Measurements from ENCODE around the gene MCOLN1.
"Not testable (repeated sequence)": the region's sequence is repeated elsewhere in the genome, so short reads cannot be mapped to it uniquely, and the experiment has no call there.

The MCOLN1 gene

DNA sequence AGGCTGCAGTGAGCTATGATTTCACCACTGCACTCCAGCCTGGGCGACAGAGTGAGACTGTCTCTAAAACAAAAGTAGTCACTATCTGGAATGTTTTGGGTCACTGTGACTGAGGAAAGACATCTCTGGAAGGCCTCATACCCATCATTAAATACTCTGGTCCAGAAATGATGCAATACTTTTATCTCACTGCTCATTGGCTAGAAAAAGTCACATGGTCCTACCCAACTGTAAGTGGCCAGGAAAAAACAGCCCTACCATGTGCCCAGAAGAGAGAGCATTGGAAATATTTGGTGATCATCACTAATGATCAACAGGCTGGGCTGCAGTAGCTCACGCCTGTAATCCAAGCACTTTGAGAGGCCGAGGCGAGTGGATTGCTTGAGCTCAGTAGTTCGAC, 42.9 kb downstream of the MCOLN1 start:
- H3K4me3 ChIP-seq (ENCODE audit: low read depth, low read length) = no peak overlapping the region
- no peak for TF ChIP-seq CTCF (IDR thresholded peaks at IDR 0.05; ENCODE audit: low read depth, low read length)
- no peak for DNase-seq (ENCODE audit: low read depth, low spot score)
- in situ Hi-C loops (cut with HindIII; ENCODE audit: low sequenced_read_pairs) = no loop called here

GRCh38 chr19:7570761-7571160, 48.3 kb downstream of the MCOLN1 start:
- no peak overlapping the region for H3K4me3 ChIP-seq (ENCODE audit: low read depth, low read length)
- no peak for DNase-seq (ENCODE audit: low read depth, low spot score)
- TF ChIP-seq CTCF (IDR thresholded peaks at IDR 0.05; ENCODE audit: low read depth, low read length) = no peak
- in situ Hi-C loops (cut with HindIII; ENCODE audit: low sequenced_read_pairs) = no loop called here

- DNase-seq (ENCODE audit: low read depth, low spot score) = no peak
- in situ Hi-C loops (cut with HindIII; ENCODE audit: low sequenced_read_pairs) = no loop called here
- H3K4me3 ChIP-seq (ENCODE audit: low read depth, low read length) = no peak overlapping the region
- no peak for TF ChIP-seq CTCF (IDR thresholded peaks at IDR 0.05; ENCODE audit: low read depth, low read length)
These were observed 53.1 kb downstream of the MCOLN1 start for GRCh38 chr19:7575434-7576040.

GRCh38 chr19:7577422-7577821, 55.0 kb downstream of the MCOLN1 start:
- in situ Hi-C loops (cut with HindIII; ENCODE audit: low sequenced_read_pairs); H3K4me3 ChIP-seq (ENCODE audit: low read depth, low read length); DNase-seq (ENCODE audit: low read depth, low spot score): not testable (repeated sequence)

- TF ChIP-seq CTCF (IDR thresholded peaks at IDR 0.05; ENCODE audit: low read depth, low read length) = no peak
- no peak overlapping the region for H3K4me3 ChIP-seq (ENCODE audit: low read depth, low read length)
- in situ Hi-C loops (cut with HindIII; ENCODE audit: low sequenced_read_pairs) = no loop called here
- DNase-seq (ENCODE audit: low read depth, low spot score) = no peak
These were observed 55.7 kb downstream of the MCOLN1 start for GRCh38 chr19:7578127-7578526.

DNA sequence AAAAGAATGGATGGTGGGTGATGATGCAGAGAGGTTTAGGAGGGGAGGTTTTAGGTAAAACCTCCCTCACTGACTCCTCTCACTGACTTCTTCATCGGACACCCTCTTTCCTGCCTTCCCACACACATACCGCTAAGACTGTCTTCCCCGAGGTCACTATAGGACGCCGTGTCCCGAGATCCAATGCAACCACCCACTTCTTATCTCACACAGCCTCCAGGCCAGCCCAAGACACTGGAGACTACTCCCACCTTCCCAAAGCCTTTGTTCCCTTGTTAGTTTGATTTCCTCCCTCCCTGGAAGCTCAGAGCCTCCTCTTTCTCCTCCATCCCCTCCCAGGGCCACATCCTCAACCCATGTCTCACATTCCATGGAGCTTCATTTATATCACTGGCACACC, 56.8 kb downstream of the MCOLN1 start:
- TF ChIP-seq CTCF (IDR thresholded peaks at IDR 0.05; ENCODE audit: low read depth, low read length) = no peak
- in situ Hi-C loops (cut with HindIII; ENCODE audit: low sequenced_read_pairs) = no loop called here
- DNase-seq (ENCODE audit: low read depth, low spot score) = no peak
- no peak overlapping the region for H3K4me3 ChIP-seq (ENCODE audit: low read depth, low read length)

DNA sequence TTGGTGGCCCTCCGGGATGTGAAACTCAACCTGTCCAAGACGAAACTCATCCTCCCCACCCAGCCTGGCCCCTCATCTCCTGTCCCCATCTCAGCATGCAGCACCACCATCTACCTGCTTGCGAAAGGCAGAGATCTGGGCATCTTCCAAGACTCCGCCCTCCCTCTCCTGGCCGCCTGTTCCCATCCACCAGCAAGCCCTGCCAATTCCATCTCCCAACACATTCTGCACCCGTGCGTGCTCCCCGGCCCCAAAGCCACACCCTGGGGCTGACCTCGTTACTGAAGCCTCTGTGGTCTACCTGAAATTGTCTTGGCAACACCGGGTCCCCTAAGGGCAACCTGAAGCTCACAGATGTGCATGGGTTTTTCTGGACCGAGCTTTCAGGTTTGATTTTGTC, 60.0 kb downstream of the MCOLN1 start:
- no peak for TF ChIP-seq CTCF (IDR thresholded peaks at IDR 0.05; ENCODE audit: low read depth, low read length)
- DNase-seq (ENCODE audit: low read depth, low spot score) = no peak
- no peak overlapping the region for H3K4me3 ChIP-seq (ENCODE audit: low read depth, low read length)
- in situ Hi-C loops (cut with HindIII; ENCODE audit: low sequenced_read_pairs) = no loop called here

Measured in astrocyte of the spinal cord (primary cell).